AG04449 (cell line): ENCODE data around the gene NPW.

Experiments used
- CTCF ChIA-PET: fragments of 350-600 bp; formaldehyde crosslinking; extraction: SDS; loops from one replicate; lab custom pipeline; 2021; ENCODE audit warnings: antibody characterized with exemption; lab: Yijun Ruan, JAX
- POLR2A ChIA-PET: fragments of 400-600, 350-600 bp; formaldehyde crosslinking; extraction: SDS; loops from one replicate; lab custom pipeline; 2020; ENCODE audit warnings: antibody characterized with exemption, inconsistent platforms; lab: Yijun Ruan, JAX
- DNase-seq: peaks from one replicate; pipeline ENCODE4 v3.0.0-alpha.2; 2010; ENCODE audit warnings: low read depth, low spot score
- H3K4me3 ChIP-seq: 2 replicates; pipeline ENCODE4 v1.5.1; 2011; ENCODE audit warnings: low read depth, mild to moderate bottlenecking, control low read depth, low read length
- TF ChIP-seq, protein P1 (sequence below): IDR thresholded peaks from one replicate; pipeline ENCODE4 v1.5.1; 2011; ENCODE audit warnings: mild to moderate bottlenecking, moderate library complexity, low read length, control low read depth, inconsistent platforms; ENCODE audit not compliant: insufficient read depth; ENCODE audit errors: missing control alignments

Gene NPW

DNA sequence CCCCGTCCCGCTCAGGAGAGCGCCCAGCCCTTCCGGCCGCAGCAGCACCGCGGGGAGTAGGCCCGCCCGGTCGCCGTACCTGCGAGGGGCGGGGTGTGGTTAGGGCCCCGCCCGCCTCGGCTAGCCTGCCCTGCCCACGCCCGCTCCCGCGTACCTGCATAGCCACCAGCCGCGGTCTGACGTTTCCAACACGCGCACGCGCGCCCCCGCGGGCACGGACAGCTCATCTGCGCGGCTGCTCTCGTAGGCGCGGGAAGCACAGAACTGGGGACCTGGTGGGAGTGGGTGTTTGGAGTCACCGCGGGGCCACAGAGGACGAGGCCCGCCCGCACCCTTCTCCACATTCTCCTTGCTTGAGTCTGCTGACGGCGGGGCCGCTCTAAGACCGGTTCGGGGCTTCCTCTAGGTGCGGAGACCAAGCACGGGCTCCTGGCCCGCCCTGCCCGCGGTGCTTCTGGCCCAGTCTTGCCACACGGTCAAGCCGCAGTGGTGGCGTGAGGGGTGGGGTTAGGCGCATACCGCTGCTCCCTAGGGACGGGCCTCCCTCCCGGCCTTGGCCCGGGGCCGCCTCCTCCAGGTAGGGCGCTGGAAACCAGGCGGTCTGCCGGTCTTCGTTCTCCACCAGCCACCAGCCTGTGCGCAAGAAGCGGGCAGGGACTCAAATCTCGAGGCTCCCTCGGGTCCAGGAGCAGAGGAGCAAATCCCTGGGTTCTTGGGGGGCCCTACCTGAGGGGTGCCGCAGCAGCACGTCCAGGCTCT, 40.1 kb upstream of the NPW start:
- POLR2A ChIA-PET: interaction anchor here (3.5 kb wide), 1 partner anchor 15 kb away, joined by 23 read pairs; the partner anchor contains the start of gene RPS2
- DNase-seq: no peak
- CTCF ChIA-PET: interaction anchor here (1.5 kb wide), 1 partner anchor 7 kb away, joined by 3 read pairs; no protein-coding TSS in a partner anchor
- TF ChIP-seq, protein P1, sequence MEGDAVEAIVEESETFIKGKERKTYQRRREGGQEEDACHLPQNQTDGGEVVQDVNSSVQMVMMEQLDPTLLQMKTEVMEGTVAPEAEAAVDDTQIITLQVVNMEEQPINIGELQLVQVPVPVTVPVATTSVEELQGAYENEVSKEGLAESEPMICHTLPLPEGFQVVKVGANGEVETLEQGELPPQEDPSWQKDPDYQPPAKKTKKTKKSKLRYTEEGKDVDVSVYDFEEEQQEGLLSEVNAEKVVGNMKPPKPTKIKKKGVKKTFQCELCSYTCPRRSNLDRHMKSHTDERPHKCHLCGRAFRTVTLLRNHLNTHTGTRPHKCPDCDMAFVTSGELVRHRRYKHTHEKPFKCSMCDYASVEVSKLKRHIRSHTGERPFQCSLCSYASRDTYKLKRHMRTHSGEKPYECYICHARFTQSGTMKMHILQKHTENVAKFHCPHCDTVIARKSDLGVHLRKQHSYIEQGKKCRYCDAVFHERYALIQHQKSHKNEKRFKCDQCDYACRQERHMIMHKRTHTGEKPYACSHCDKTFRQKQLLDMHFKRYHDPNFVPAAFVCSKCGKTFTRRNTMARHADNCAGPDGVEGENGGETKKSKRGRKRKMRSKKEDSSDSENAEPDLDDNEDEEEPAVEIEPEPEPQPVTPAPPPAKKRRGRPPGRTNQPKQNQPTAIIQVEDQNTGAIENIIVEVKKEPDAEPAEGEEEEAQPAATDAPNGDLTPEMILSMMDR: no peak
- no peak overlapping the region for H3K4me3 ChIP-seq

DNA sequence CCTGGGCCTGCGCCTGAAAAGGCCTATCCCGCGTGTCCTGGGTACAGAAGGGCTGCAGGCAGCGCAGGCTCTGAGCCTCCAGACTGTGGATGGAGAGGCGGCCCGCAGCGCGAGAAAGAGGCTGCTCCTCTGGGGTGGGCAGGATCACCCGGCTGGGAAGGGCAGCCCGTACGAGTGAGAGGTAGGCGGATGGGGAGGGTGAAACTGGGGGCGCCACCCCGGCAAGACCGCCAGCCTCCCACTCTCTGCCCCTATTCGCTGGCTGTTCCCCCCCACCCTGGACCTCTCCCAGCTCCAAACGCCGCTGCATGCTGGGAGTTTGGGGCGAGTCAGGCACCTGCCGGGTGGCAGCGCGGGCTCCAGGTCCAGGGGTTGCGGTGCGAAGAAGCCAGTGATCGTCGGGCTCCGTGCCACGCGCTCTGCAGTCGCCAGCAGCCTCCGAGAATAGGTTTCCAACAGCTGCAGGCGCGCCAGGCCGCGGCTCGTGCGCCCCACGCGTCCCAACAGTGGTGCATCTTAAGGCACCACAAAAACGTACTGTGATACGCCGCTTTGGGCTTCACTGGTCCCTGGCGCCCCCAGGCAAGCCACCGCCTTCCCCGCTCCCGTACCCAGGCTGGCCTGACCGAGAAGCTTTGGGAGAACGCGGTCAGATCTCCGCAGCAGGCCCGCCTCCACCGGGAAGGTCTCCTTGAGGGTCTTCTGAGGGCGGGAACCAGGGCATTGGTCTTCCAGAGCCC, 39.4 kb upstream of the NPW start:
- no peak for DNase-seq
- TF ChIP-seq, protein P1: no peak
- CTCF ChIA-PET: interaction anchor here (0.6 to 16.4 kb wide), 3 partner anchors 9 to 117 kb away, joined by 3 to 163 read pairs (median 5); partner anchors contain the start of gene TBL3
- POLR2A ChIA-PET: interaction anchor here (1.4 to 3.5 kb wide), 2 partner anchors 15 to 60 kb away, joined by 4 to 23 read pairs; partner anchors contain the start of gene RPS2
- H3K4me3 ChIP-seq: no peak overlapping the region

DNA sequence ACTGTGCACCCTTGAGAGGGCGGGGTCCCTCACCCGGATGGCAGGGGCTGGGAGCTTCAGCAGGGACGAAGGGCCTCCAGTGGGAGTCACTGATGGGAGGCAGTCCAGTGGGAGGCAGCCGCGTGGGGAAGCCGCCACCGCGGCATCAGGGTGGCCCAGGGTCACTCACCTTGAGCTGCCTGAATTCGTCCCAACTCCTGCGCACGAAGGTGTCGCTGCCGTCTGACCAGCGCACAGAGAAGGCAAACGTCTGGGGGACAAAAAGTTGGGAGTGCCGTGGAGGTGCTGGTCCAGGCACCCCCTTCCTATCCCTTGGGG, 38.9 kb upstream of the NPW start:
- TF ChIP-seq, protein P1: no peak
- CTCF ChIA-PET: interaction anchor here (0.6 to 16.4 kb wide), 5 partner anchors 9 to 160 kb away, joined by 3 to 163 read pairs (median 5); partner anchors contain the start of gene TBL3
- no peak overlapping the region for H3K4me3 ChIP-seq
- DNase-seq: no peak
- POLR2A ChIA-PET: interaction anchor here (1.4 to 3.5 kb wide), 3 partner anchors 16 to 175 kb away, joined by 4 to 23 read pairs (median 9); partner anchors contain the start of genes RPS2 and TRAF7

DNA sequence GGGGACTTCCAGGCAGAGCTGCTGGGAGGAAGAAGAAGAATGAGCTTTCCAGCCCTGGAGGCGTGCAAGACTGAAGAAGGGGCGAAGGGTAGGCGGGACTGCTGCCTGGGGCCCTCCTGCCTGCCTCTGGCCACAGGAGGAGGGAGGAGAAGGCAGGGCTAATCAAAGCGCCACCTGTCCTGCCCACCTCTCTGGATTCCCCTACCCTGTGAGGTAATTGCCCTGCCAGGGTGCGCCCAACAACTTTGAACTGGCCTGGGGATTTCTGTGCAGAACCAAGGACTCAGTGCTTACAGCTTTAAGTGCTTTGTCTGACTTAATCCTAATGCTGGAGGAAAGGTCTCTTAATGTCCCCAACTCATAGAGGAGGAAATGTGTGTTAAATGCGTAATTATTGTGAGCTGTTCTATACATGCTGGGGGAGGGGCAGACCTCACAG, 38.2 kb upstream of the NPW start, which contains the start of gene NOXO1:
Gene NOXO1 (minus strand): TSS at position 72 of the 439 bp plus-strand sequence. CDS start 290 bp downstream, outside the sequence.
- no peak for DNase-seq
- ChIA-PET POLR2A (interaction anchor here (0.7 to 3.5 kb wide), 5 partner anchors 10 to 174 kb away, joined by 3 to 23 read pairs (median 9); partner anchors contain the start of genes RPS2, TBL3 and TRAF7), CTCF (interaction anchor here (0.6 to 16.4 kb wide), 6 partner anchors 8 to 159 kb away, joined by 3 to 163 read pairs (median 6); partner anchors contain the start of gene TBL3)
- no peak within 1 kb of the TSS for H3K4me3 ChIP-seq
- TF ChIP-seq, protein P1: no peak

DNA sequence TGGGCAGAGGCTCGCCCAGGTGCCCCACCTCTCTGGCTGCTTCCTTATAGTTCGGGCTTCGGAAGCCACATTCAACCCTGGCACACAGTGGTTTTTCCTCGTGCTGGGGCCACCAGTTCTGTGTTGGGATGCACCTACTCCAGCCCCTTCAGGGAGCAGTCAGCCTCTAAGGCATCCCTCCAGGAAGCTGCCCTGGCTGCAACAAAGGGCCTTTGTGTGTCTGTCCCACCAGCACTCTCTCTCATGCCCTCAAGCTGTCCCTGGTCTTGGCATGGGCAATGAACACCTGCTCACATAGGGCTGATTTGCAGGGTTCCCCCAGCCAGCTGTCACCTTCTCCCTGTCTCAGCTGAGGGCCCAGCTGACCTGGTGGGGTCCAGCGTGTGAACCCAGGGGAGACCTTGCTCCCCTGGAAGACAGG, 37.6 kb upstream of the NPW start:
- TF ChIP-seq, protein P1: no peak
- DNase-seq: no peak
- CTCF ChIA-PET: interaction anchor here (0.6 to 16.4 kb wide), 5 partner anchors 9 to 158 kb away, joined by 3 to 163 read pairs (median 7); partner anchors contain the start of gene TBL3
- POLR2A ChIA-PET: interaction anchor here (1.9 to 3.5 kb wide), 3 partner anchors 10 to 173 kb away, joined by 9 to 23 read pairs (median 9); partner anchors contain the start of genes RPS2, TBL3 and TRAF7
- no peak overlapping the region for H3K4me3 ChIP-seq
